Natural killer cell (primary cell): ENCODE measurements around the gene BCL2. TPM values are rescaled to one million over a fixed set of nuclear protein-coding genes. Genes with fewer than 3 reads are reported as not detected.

Experiments
- ATAC-seq, 3 donors: fragments of 150-1000 bp in 2 of 3; fragments of 200-7000 bp in 1 of 3; cut with Tn5 transposase; 1 replicate in 1 of 3; 2 replicates in 2 of 3; pipeline ENCODE4 v1.10.0; 2021; ENCODE audit warnings: mild to moderate bottlenecking in 2 of 3, moderate library complexity in 2 of 3
- DNase-seq, 2 donors: peaks; one replicate each; pipeline versions ENCODE4 v3.0.0 to v3.0.0-alpha.2; 2013 to 2021; ENCODE audit warnings: mixed read lengths in 1 of 2
- H3K27ac ChIP-seq: one replicate; pipeline ENCODE4 v1.5.1; 2013; ENCODE audit warnings: mild to moderate bottlenecking, low read length
- H3K27me3 ChIP-seq: one replicate; pipeline ENCODE4 v1.6.1; 2013; ENCODE audit warnings: low read length; ENCODE audit not compliant: control insufficient read depth, insufficient read depth
- H3K36me3 ChIP-seq: one replicate; pipeline ENCODE4 v1.6.1; 2013; ENCODE audit warnings: low read length; ENCODE audit not compliant: control insufficient read depth, insufficient read depth
- H3K4me1 ChIP-seq: one replicate; pipeline ENCODE4 v1.6.1; 2013; ENCODE audit warnings: low read length; ENCODE audit not compliant: control insufficient read depth, insufficient read depth
- H3K4me3 ChIP-seq: one replicate; pipeline ENCODE4 v1.5.1; 2013; ENCODE audit warnings: low read length
- H3K9me3 ChIP-seq: one replicate; pipeline ENCODE4 v1.6.1; 2013; ENCODE audit warnings: low read length; ENCODE audit not compliant: control insufficient read depth, insufficient read depth
- H3K27ac Mint-ChIP-seq, 2 donors: one replicate each; pipeline ENCODE4 v1.8.0; 2022; ENCODE audit warnings: mild to moderate bottlenecking in 2 of 2, mixed read lengths in 2 of 2, moderate library complexity in 1 of 2
- H3K27me3 Mint-ChIP-seq, 2 donors: one replicate each; pipeline ENCODE4 v1.8.0; 2022; ENCODE audit warnings: low read depth in 2 of 2, mixed read lengths in 2 of 2
- H3K36me3 Mint-ChIP-seq: one replicate; pipeline ENCODE4 v1.8.0; 2022; ENCODE audit warnings: mixed read lengths
- H3K4me1 Mint-ChIP-seq, 2 donors: one replicate each; pipeline ENCODE4 v1.8.0; 2022; ENCODE audit warnings: mixed read lengths in 2 of 2
- H3K4me3 Mint-ChIP-seq: one replicate; pipeline ENCODE4 v1.8.0; 2022; ENCODE audit warnings: mild to moderate bottlenecking, moderate library complexity, mixed read lengths
- H3K9me3 Mint-ChIP-seq, 2 donors: one replicate each; pipeline ENCODE4 v1.8.0; 2022; ENCODE audit warnings: mixed read lengths in 2 of 2
- WGBS: methylation state at CpG from one replicate; pipeline ENCODE4 v1.1.7; 2013; ENCODE audit warnings: missing lambda C conversion rate; ENCODE audit not compliant: insufficient coverage; 5-methylcytosine and 5-hydroxymethylcytosine counted together
- intact Hi-C: fragments of 100-400 bp; cut with micrococcal nuclease; formaldehyde crosslinking; loops from one replicate; pipeline ENCODE4 v1.14.2; 2022
- total RNA-seq, 4 donors: library from RNA; stranded (reverse); fragments of 120-200 nt in 1 of 4; gene quantifications; one replicate each; pipeline versions ENCODE4 v1.2.3 to v1.2.4, GENCODE V29; 2013 to 2022
- TF ChIP-seq, protein P1 (sequence below): fragments of 200-600 bp; IDR thresholded peaks from one replicate; pipeline ENCODE4 v1.8.0; 2022; ENCODE audit warnings: antibody characterized with exemption

BCL2 gene
- total RNA-seq, 3 donors from 2014 or later (not counting 1 experiment from before 2014, with no cell fraction given): 28.2 to 64.2 (median 33.4) TPM

- TF ChIP-seq, protein P1, sequence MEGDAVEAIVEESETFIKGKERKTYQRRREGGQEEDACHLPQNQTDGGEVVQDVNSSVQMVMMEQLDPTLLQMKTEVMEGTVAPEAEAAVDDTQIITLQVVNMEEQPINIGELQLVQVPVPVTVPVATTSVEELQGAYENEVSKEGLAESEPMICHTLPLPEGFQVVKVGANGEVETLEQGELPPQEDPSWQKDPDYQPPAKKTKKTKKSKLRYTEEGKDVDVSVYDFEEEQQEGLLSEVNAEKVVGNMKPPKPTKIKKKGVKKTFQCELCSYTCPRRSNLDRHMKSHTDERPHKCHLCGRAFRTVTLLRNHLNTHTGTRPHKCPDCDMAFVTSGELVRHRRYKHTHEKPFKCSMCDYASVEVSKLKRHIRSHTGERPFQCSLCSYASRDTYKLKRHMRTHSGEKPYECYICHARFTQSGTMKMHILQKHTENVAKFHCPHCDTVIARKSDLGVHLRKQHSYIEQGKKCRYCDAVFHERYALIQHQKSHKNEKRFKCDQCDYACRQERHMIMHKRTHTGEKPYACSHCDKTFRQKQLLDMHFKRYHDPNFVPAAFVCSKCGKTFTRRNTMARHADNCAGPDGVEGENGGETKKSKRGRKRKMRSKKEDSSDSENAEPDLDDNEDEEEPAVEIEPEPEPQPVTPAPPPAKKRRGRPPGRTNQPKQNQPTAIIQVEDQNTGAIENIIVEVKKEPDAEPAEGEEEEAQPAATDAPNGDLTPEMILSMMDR: no peak
- no peak overlapping the region for H3K27ac Mint-ChIP-seq
- H3K27me3 Mint-ChIP-seq: no peaks in the 10 kb centered on the region
- no peak overlapping the region for H3K4me3 Mint-ChIP-seq
- DNase-seq (no peak), ATAC-seq (no peak)
- Histone ChIP-seq H3K27me3 (no peaks in the 10 kb centered on the region), H3K4me1 (peaks cover 27% of the 10 kb centered on the region), H3K9me3 (no peaks in the 10 kb centered on the region), H3K4me3 (no peak overlapping the region), H3K27ac (no peak overlapping the region), H3K36me3 (no peaks in the 10 kb centered on the region)
- no peaks in the 10 kb centered on the region for H3K36me3 Mint-ChIP-seq
- no peaks in the 10 kb centered on the region for H3K9me3 Mint-ChIP-seq
- H3K4me1 Mint-ChIP-seq: peaks cover 30 to 38% of the 10 kb centered on the region in 2 donors
- intact Hi-C loops: no loop called here
- WGBS: 91% methylated on average over 8 of the region's 8 CpGs
Observed at GRCh38 chr18:63150326-63150725, 169.2 kb downstream of the BCL2 start.

DNA sequence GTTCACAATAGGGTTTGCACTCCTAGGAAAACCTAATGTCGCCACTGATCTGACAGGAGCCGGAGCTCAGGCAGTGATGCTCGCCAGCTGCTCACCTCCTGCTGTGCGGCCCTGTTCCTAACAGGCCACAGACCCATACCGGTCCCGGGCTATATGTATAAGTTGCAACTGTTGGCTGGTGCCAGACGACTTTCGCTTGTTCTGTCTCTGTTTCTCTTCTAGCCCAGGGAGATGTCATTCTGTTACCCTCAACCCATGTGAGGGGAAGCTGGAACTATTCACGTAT lies 170.3 kb downstream of the BCL2 start:
- Histone ChIP-seq H3K27me3 (no peaks in the 10 kb centered on the region), H3K9me3 (no peaks in the 10 kb centered on the region), H3K36me3 (no peaks in the 10 kb centered on the region), H3K4me3 (no peak overlapping the region), H3K27ac (no peak overlapping the region), H3K4me1 (peaks cover 16% of the 10 kb centered on the region)
- ATAC-seq (no peak), DNase-seq (no peak)
- intact Hi-C loops: no loop called here
- TF ChIP-seq, protein P1: no peak
- no peaks in the 10 kb centered on the region for H3K9me3 Mint-ChIP-seq
- no peaks in the 10 kb centered on the region for H3K36me3 Mint-ChIP-seq
- H3K4me1 Mint-ChIP-seq: peaks cover 24 to 27% of the 10 kb centered on the region in 2 donors
- WGBS: 87% methylated on average over 9 of the region's 9 CpGs
- H3K27ac Mint-ChIP-seq: no peak overlapping the region
- no peak overlapping the region for H3K4me3 Mint-ChIP-seq
- no peaks in the 10 kb centered on the region for H3K27me3 Mint-ChIP-seq

- ATAC-seq (no peak), DNase-seq (no peak)
- Histone ChIP-seq H3K36me3 (no peaks in the 10 kb centered on the region), H3K9me3 (no peaks in the 10 kb centered on the region), H3K4me3 (no peak overlapping the region), H3K27ac (no peak overlapping the region), H3K4me1 (peaks cover 12% of the 10 kb centered on the region), H3K27me3 (no peaks in the 10 kb centered on the region)
- H3K36me3 Mint-ChIP-seq: no peaks in the 10 kb centered on the region
- no peak overlapping the region for H3K27ac Mint-ChIP-seq
- intact Hi-C loops: no loop called here
- H3K4me3 Mint-ChIP-seq: no peak overlapping the region
- peaks cover 23 to 25% of the 10 kb centered on the region in 2 donors for H3K4me1 Mint-ChIP-seq
- H3K9me3 Mint-ChIP-seq: no peaks in the 10 kb centered on the region
- 94% methylated on average over 13 of the region's 14 CpGs for WGBS
- TF ChIP-seq, protein P1: no peak
- no peaks in the 10 kb centered on the region for H3K27me3 Mint-ChIP-seq
Observed at GRCh38 chr18:63148449-63149301, 170.9 kb downstream of the BCL2 start.

DNA sequence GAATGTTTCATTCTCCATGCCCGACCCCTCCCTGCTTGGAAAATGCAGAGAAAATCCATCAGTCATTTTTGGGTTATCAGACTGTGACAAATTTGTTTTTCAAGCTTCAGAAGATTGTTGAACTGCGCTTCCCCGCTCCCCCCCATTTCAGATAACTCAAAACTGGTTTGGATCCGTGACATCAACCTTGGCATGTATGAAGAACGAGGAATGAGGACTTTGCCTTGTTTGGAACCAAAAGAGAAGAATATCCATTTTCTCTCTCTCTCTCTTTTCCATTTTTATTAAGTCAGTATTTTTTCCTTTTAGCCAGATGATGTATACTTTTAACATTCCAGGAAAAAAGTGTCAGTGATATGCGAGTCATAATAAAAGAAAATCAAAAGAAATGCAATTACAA lies 171.6 kb downstream of the BCL2 start:
- Histone ChIP-seq H3K9me3 (no peaks in the 10 kb centered on the region), H3K4me3 (no peak overlapping the region), H3K27me3 (no peaks in the 10 kb centered on the region), H3K27ac (no peak overlapping the region), H3K4me1 (peaks cover 15% of the 10 kb centered on the region), H3K36me3 (no peaks in the 10 kb centered on the region)
- Mint-ChIP-seq H3K4me3 (no peak overlapping the region), H3K9me3 (no peaks in the 10 kb centered on the region), H3K36me3 (no peaks in the 10 kb centered on the region), H3K27ac (no peak overlapping the region), H3K27me3 (no peaks in the 10 kb centered on the region), H3K4me1 (peaks cover 16 to 29% of the 10 kb centered on the region in 2 donors)
- intact Hi-C loops: no loop called here
- no peak for ATAC-seq
- 97% methylated on average over 5 of the region's 6 CpGs for WGBS
- no peak for DNase-seq
- TF ChIP-seq, protein P1: no peak
